ENCODE results near the gene ZNF783. TPM values are rescaled to one million over a fixed set of nuclear protein-coding genes. Genes with fewer than 3 reads are reported as not detected.

The ZNF783 gene
- total and polyA plus RNA-seq, 9 of the 15 experiments (the other 6 are each of a cell fraction or from before 2014, with no cell fraction given), result 0.66 to 11.2 (median 5.4) TPM

DNA sequence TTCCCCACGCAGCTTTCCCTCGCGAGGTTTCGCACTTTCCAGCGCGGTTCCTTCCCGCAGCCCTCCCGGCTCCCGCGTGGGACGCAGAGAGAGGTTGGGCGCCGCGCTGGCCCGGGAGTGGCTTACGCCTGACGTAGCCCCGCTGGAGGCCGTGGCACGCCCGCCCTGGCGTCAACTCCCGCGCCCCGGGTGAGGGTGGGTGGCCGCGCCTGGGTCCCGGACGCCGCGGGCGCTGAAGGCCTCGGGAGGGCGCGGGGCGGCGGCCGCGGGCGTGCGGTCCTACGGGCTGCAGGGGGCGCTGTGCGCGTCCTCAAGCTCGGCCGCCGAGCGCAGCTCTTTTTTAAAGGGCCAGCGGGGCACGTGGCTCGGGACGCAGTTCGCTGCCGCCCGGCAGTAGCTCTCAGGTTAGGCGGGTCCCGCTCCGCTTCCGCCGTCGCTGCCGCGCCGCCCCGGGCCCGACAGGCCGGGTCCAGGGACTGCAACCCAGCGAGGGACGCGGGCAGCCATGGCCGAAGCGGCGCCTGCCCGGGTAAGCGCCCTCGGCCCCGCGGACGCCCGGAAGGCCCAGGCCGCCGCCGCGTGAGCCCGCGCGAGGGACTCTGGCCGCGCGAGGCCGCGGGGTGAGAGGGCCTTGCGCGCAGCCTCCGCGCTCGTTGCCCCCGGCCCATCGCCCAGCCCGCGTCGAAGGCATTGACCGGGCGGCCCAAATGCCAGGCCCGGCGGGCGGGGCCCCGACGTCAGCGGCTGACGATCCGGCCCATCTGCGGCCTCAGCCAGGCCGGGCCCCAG is at the start of gene ZNF783 (continued):
- TF ChIP-seq, protein P1, sequence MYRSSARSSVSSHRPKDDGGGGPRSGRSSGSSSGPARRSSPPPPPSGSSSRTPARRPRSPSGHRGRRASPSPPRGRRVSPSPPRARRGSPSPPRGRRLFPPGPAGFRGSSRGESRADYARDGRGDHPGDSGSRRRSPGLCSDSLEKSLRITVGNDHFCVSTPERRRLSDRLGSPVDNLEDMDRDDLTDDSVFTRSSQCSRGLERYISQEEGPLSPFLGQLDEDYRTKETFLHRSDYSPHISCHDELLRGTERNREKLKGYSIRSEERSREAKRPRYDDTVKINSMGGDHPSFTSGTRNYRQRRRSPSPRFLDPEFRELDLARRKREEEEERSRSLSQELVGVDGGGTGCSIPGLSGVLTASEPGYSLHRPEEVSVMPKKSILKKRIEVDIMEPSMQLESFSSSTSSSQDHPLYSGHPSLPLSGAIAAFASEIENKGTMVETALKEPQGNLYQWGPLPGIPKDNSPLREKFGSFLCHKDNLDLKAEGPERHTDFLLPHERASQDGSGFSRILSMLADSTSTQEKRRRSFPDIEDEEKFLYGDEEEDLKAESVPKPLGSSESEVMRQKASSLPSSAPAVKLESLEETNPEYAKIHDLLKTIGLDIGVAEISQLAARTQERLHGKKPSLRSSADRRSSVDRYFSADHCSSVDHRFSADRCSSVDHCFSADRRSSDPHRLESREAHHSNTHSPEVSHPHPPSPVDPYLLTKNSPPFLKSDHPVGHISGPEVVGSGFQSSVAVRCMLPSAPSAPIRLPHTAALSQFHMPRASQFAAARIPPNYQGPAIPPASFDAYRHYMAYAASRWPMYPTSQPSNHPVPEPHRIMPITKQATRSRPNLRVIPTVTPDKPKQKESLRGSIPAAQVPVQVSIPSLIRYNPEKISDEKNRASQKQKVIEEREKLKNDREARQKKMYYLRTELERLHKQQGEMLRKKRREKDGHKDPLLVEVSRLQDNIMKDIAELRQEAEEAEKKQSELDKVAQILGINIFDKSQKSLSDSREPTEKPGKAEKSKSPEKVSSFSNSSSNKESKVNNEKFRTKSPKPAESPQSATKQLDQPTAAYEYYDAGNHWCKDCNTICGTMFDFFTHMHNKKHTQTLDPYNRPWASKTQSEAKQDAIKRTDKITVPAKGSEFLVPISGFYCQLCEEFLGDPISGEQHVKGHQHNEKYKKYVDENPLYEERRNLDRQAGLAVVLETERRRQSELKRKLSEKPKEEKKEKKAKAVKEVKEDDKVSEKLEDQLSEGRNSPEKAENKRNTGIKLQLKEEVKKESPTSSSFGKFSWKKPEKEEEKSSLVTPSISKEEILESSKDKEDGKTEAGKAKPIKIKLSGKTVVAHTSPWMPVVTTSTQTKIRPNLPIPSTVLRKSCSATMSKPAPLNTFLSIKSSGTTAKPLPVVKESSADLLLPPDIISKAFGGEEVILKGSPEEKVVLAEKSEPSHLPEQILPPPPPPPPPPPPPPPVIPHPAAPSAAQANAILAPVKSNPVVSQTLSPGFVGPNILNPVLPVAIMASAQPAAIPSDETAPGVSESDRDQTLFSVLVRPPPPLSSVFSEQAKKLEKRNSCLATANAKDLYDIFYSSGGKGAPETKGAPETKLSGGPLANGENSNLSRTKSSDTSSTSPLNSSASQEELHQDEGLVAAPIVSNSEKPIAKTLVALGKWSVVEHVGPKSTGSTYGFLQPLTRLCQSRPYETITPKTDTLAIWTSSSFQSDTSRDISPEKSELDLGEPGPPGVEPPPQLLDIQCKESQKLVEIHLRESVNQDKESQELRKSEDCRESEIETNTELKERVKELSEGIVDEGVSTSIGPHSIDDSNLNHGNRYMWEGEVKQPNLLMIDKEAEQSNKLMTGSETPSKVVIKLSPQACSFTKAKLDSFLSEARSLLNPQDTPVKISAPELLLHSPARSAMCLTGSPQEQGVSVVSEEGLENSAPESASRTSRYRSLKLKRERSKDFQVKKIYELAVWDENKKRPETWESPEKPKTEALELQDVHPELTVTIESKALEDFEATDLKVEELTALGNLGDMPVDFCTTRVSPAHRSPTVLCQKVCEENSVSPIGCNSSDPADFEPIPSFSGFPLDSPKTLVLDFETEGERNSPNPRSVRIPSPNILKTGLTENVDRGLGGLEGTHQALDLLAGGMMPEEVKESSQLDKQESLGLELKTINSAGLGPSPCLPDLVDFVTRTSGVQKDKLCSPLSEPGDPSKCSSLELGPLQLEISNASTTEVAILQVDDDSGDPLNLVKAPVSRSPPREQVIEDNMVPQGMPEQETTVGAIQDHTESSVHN (IDR thresholded peaks at IDR 0.05; ENCODE audit: borderline replicate concordance in 1 of 2, low read depth in 1 of 2), result no peak
- no peak for TF ChIP-seq HIVEP1 (CRISPR knock-in tag; IDR thresholded peaks at IDR 0.05)
- TF ChIP-seq CBFB (CRISPR knock-in tag; IDR thresholded peaks at IDR 0.05), result no peak
- TF ChIP-seq, protein P2, sequence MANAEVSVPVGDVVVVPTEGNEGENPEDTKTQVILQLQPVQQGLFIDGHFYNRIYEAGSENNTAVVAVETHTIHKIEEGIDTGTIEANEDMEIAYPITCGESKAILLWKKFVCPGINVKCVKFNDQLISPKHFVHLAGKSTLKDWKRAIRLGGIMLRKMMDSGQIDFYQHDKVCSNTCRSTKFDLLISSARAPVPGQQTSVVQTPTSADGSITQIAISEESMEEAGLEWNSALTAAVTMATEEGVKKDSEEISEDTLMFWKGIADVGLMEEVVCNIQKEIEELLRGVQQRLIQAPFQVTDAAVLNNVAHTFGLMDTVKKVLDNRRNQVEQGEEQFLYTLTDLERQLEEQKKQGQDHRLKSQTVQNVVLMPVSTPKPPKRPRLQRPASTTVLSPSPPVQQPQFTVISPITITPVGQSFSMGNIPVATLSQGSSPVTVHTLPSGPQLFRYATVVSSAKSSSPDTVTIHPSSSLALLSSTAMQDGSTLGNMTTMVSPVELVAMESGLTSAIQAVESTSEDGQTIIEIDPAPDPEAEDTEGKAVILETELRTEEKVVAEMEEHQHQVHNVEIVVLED (CRISPR knock-in tag; IDR thresholded peaks at IDR 0.05), result peak; percentile 87
- no peak for TF ChIP-seq BRF1 (IDR thresholded peaks at IDR 0.05; ENCODE audit: borderline replicate concordance, extremely low read depth, insufficient read length)
- TF ChIP-seq NR4A1 (CRISPR knock-in tag; IDR thresholded peaks at IDR 0.05), result peak; percentile 63; the same call in 1 of the 2 replicates
- peak; percentile 60 for TF ChIP-seq NR4A1 (tag; IDR thresholded peaks at IDR 0.05)
- TF ChIP-seq CHD4 (IDR thresholded peaks at IDR 0.05; ENCODE audit: insufficient read depth, insufficient replicate concordance, low read depth, low read length, poor library complexity, severe bottlenecking), result no peak
- TF ChIP-seq, protein P3, sequence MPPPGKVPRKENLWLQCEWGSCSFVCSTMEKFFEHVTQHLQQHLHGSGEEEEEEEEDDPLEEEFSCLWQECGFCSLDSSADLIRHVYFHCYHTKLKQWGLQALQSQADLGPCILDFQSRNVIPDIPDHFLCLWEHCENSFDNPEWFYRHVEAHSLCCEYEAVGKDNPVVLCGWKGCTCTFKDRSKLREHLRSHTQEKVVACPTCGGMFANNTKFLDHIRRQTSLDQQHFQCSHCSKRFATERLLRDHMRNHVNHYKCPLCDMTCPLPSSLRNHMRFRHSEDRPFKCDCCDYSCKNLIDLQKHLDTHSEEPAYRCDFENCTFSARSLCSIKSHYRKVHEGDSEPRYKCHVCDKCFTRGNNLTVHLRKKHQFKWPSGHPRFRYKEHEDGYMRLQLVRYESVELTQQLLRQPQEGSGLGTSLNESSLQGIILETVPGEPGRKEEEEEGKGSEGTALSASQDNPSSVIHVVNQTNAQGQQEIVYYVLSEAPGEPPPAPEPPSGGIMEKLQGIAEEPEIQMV (tag; conservative IDR thresholded peaks at IDR 0.05; ENCODE audit: low read depth), result no peak
- no peak for TF ChIP-seq BCL6 (CRISPR knock-in tag; IDR thresholded peaks at IDR 0.05)
- TF ChIP-seq ZNF778 (CRISPR knock-in tag; IDR thresholded peaks at IDR 0.05), result no peak
- no peak for TF ChIP-seq SUPT5H (IDR thresholded peaks at IDR 0.05)
- no peak for TF ChIP-seq OTX1 (CRISPR knock-in tag; IDR thresholded peaks at IDR 0.05)
- TF ChIP-seq TEAD1 (CRISPR knock-in tag; IDR thresholded peaks at IDR 0.05), result peak in 1 of 2 experiments; percentile 23; a peak in 1 of 4 replicates
- 0 out of 2 replicates have a peak, but pooled peaks have one; percentile 8 for TF ChIP-seq ZNF263 (CRISPR knock-in tag; IDR thresholded peaks at IDR 0.05; ENCODE audit: borderline replicate concordance)
- TF ChIP-seq RBM14 (IDR thresholded peaks at IDR 0.05; ENCODE audit: borderline replicate concordance, insufficient read depth, low read depth, low read length), result no peak
